Measurements from ENCODE around the gene MRPL44.

Gene MRPL44

GRCh38 chr2:224004105-224004695, 46.9 kb downstream of the MRPL44 start:
- no peak for DNase-seq (ENCODE audit: low read depth in 2 of 2)

GRCh38 chr2:224008702-224009261, 51.5 kb downstream of the MRPL44 start:
- no peak for DNase-seq (ENCODE audit: low read depth in 2 of 2)

- DNase-seq (ENCODE audit: low read depth in 2 of 2), result no peak
Observed at GRCh38 chr2:224009605-224010315, 52.5 kb downstream of the MRPL44 start.

- DNase-seq (ENCODE audit: low read depth in 2 of 2), result no peak
Observed at GRCh38 chr2:224011837-224012236, 54.6 kb downstream of the MRPL44 start.

- no peak for DNase-seq (ENCODE audit: low read depth in 2 of 2)
Observed at GRCh38 chr2:224014336-224014735, 57.1 kb downstream of the MRPL44 start.

GRCh38 chr2:224016963-224017362, 59.7 kb downstream of the MRPL44 start:
- no peak for DNase-seq (ENCODE audit: low read depth in 2 of 2)

All from stimulated activated CD4-positive, alpha-beta T cell treated with anti-CD3 and anti-CD28 coated beads, Interleukin-4, amount 100 ng/mL, for 48 hours (primary cell).